Right atrium auricular region (tissue), 2 donors: ENCODE measurements around the gene PRR12. TPM values are rescaled to one million over a fixed set of nuclear protein-coding genes. Genes with fewer than 3 reads are reported as not detected.
A peak's percentile ranks its signal among the peaks of the same experiment; 100 is the strongest.

ENCODE experiments used
- DNase-seq: peaks from one replicate; pipeline ENCODE4 v3.0.0-alpha.2; 2019; ENCODE audit warnings: low spot score
- H3K27ac ChIP-seq, 2 donors: fragments of 200-600 bp; sonication (generic); 1 replicate in 1 of 2; 2 replicates in 1 of 2; pipeline ENCODE4 v1.5.1; 2016 to 2019
- H3K27me3 ChIP-seq, 2 donors: fragments of 200-600 bp; sonication (generic); one replicate each; pipeline versions ENCODE4 v1.5.1 to v1.6.0; 2017 to 2019
- H3K36me3 ChIP-seq: fragments of 200-600 bp; sonication (generic); one replicate; pipeline ENCODE4 v1.5.1; 2016
- H3K4me1 ChIP-seq, 2 donors: fragments of 200-600 bp; sonication (generic); one replicate each; pipeline versions ENCODE4 v1.5.1 to v1.6.0; 2017 to 2019
- H3K4me3 ChIP-seq, 2 donors: fragments of 200-600 bp; sonication (generic); 1 replicate in 1 of 2; 2 replicates in 1 of 2; pipeline ENCODE4 v1.5.1; 2017 to 2019; ENCODE audit warnings: mild to moderate bottlenecking in 1 of 2, moderate library complexity in 1 of 2
- H3K9me3 ChIP-seq, 2 donors: fragments of 200-600 bp; sonication (generic); one replicate each; pipeline ENCODE4 v1.5.1; 2019
- CTCF ChIP-seq, 2 donors: fragments of 200-600 bp; sonication (generic); IDR thresholded peaks; one replicate each; pipeline ENCODE4 v1.5.1; 2019; ENCODE audit warnings: antibody characterized with exemption in 2 of 2
- total RNA-seq, 2 donors: library from RNA; depleted of rRNA; stranded (reverse); fragments of >200 nt; gene quantifications; one replicate each; pipeline ENCODE4 v1.1.0, GENCODE V29; 2016

Gene PRR12
- total RNA-seq, 2 donors from 2014 or later, result 6.6 to 13.3 TPM

DNA sequence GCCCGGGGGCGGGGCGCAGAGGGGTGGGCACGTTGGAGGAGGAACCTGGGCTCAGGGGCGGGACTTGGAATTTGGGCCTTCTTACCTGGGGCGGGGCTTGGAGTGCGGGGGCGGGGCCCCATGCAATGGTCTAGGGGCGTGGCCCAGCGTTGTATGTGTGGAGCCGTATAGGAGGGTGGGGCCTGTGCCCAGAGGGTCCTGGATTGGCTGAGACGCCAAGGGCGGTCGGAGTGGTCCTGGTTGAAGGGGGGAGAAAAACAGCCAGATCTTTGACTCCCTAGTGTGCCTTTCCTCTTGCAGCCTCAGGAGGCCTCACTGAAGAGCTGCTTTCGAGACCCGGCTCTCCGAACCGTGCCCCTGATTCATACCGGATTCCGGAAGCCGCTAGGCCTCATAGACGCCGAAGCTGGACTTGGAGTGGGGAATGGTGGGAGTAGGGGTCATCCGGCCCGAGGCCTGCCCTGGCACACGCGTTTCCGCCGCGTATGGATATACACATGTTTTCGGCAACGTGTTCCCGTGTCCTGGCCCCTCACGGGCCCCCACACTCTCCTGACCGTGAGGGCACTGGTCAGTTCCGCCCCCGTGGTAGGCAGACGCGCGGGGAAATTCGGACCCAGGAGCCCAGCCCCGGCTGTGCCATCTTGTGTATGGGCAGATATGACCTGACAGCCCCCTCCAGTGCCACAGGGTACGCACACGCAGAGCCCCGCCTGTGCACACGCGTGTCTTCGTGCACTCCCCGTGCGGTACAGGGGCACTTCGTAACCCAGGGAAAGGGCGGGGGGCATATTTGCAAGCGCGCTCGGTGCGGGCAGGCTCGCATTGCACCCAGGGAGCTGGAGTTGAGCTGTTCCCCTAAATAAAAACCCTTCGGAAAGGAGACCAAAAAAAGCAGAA lies 661 bp upstream of the PRR12 start:
- Histone ChIP-seq H3K4me1 (peaks cover 0 to 33% of the 10 kb centered on the region in 2 donors), H3K36me3 (peaks cover 16% of the 10 kb centered on the region), H3K27ac (peak overlapping the region; percentile 92 to 95), H3K9me3 (no peaks in the 10 kb centered on the region), H3K27me3 (no peaks in the 10 kb centered on the region), H3K4me3 (peak overlapping the region; percentile 81 to 95)
- DNase-seq, result peak; percentile 96
- no peak for TF ChIP-seq CTCF (IDR thresholded peaks at IDR 0.05)

- H3K27me3 ChIP-seq, result no peaks in the 10 kb centered on the region
- H3K27ac ChIP-seq, result peak overlapping the region; percentile 92 to 95
- peak overlapping the region; percentile 81 to 95 for H3K4me3 ChIP-seq
- peaks cover 0 to 33% of the 10 kb centered on the region in 2 donors for H3K4me1 ChIP-seq
- peaks cover 32% of the 10 kb centered on the region for H3K36me3 ChIP-seq
- DNase-seq, result no peak
- TF ChIP-seq CTCF (IDR thresholded peaks at IDR 0.05), result no peak
- H3K9me3 ChIP-seq, result no peaks in the 10 kb centered on the region
Measured at GRCh38 chr19:49591731-49592485, 926 bp downstream of the PRR12 start.

- Histone ChIP-seq H3K36me3 (peaks cover 40% of the 10 kb centered on the region), H3K27ac (peak overlapping the region; percentile 92 to 95), H3K4me3 (peak overlapping the region; percentile 81 to 95), H3K4me1 (peaks cover 0 to 33% of the 10 kb centered on the region in 2 donors), H3K27me3 (no peaks in the 10 kb centered on the region), H3K9me3 (no peaks in the 10 kb centered on the region)
- no peak for DNase-seq
- no peak for TF ChIP-seq CTCF (IDR thresholded peaks at IDR 0.05)
Measured at GRCh38 chr19:49592486-49593232, 1.7 kb downstream of the PRR12 start.

DNA sequence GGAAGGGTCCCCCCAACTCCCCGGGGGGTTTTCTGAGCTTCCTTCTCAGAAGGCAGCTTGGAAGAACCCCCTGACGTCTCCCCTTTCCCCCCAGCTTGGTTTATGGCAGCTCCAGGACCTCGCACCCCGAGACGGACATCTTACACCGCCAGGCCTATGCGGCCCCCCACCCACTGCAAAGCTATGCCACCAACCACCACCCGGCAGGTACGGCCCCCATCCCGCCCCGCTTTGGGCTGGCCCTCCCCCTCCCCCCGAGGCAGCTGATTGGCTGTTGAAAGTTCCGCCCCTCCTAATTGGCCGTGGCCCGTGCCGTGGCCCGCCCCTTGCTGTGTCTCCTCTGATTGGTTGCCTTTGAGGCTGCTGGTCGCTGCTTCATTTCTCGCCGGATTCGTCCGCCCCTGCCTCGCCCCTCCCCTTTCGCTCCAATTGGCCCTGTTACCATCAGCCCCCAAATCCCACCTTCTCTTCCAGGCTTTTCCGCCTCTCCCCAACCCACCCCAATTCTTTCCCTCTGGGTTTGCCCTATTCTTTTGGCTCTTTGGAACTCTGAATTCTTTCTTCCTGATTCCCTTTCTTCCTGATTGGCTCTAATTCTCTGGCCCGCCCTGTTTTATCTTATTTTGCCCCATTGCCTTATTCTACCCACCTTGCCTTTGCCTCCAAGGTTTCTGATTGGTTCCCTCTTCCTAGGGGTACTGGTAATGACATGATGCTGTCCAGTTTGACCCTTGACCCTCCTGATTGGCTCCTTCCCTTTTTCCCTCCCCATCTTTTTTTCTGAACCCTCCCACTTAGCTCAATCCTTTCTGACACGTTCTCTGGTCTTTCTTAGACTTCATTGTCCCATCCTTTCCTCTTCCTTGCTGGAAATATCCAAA lies 2.5 kb downstream of the PRR12 start:
- peaks cover 0 to 33% of the 10 kb centered on the region in 2 donors for H3K4me1 ChIP-seq
- no peaks in the 10 kb centered on the region for H3K27me3 ChIP-seq
- DNase-seq, result peak; percentile 96
- no peak for TF ChIP-seq CTCF (IDR thresholded peaks at IDR 0.05)
- H3K36me3 ChIP-seq, result peaks cover 47% of the 10 kb centered on the region
- H3K4me3 ChIP-seq, result peak overlapping the region; percentile 25 to 95
- H3K27ac ChIP-seq, result peak overlapping the region; percentile 58 to 95
- H3K9me3 ChIP-seq, result no peaks in the 10 kb centered on the region
